ENCODE data around the gene NAB2. TPM values are rescaled to one million over a fixed set of nuclear protein-coding genes. Genes with fewer than 3 reads are reported as not detected.
"Not testable (repeated sequence)": the region's sequence is repeated elsewhere in the genome, so short reads cannot be mapped to it uniquely, and the experiment has no call there.

The NAB2 gene
- total RNA-seq, 6 experiments from 2014 or later = 37.9 to 48.1 (median 44.8) TPM

DNA sequence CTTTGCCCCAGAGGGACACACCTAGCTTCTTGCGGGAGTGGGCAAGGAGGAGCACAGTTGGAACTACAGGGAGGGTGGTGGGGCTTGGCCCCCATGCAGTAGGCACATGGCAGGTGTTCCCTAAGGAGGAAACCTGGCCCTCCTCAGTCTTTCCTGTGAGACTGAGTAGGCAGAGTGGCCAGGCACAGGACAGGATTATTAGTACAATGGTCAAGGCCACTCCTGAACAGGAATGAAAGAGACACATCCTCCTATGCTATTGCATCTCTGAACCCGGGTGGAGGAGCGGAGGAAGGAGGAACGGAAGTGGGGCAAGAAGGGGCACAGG, 39.8 kb upstream of the NAB2 start:
- Mint-ChIP-seq H3K27me3 (ENCODE audit: insufficient read depth) (peaks cover 10% of the 10 kb centered on the region), H3K9me3 (no peaks in the 10 kb centered on the region), H3K36me3 (ENCODE audit: low read depth) (peaks cover 4% of the 10 kb centered on the region; the same call in 1 of the 2 replicates), H3K4me1 (ENCODE audit: low read depth) (peaks cover 44% of the 10 kb centered on the region), H3K27ac (no peak overlapping the region), H3K4me3 (no peak overlapping the region)
- TF ChIP-seq, protein P1, sequence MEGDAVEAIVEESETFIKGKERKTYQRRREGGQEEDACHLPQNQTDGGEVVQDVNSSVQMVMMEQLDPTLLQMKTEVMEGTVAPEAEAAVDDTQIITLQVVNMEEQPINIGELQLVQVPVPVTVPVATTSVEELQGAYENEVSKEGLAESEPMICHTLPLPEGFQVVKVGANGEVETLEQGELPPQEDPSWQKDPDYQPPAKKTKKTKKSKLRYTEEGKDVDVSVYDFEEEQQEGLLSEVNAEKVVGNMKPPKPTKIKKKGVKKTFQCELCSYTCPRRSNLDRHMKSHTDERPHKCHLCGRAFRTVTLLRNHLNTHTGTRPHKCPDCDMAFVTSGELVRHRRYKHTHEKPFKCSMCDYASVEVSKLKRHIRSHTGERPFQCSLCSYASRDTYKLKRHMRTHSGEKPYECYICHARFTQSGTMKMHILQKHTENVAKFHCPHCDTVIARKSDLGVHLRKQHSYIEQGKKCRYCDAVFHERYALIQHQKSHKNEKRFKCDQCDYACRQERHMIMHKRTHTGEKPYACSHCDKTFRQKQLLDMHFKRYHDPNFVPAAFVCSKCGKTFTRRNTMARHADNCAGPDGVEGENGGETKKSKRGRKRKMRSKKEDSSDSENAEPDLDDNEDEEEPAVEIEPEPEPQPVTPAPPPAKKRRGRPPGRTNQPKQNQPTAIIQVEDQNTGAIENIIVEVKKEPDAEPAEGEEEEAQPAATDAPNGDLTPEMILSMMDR (IDR thresholded peaks at IDR 0.05) = no peak
- DNase-seq = no peak

DNA sequence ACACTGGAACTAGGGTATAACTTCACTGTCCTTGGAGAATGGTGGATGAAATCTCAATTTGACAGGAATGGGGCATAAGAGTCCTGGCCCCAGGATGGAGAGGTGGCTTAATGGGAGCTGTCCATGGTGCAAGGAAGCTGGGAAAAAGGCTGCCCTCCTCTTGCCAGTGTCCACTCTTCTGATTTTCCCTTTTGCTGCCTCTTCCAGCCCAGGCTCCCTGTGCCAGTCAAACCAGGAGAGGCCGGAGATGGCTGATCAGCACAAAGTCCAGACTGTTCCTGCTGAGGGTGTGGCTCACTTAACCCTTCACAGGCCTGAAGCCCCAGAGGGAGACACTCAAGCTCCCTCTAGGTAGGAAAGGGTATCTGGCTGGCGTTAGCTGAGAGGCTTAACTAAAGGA, 39.0 kb upstream of the NAB2 start, which contains the start of gene MYO1A:
TSS of gene MYO1A (minus strand) at position 240 of the 400 bp plus-strand sequence. CDS start 1,806 bp downstream, outside the sequence.
- DNase-seq = peak; percentile 15
- peaks cover 5% of the 10 kb centered on the region; the same call in 1 of the 2 replicates for H3K36me3 Mint-ChIP-seq (ENCODE audit: low read depth)
- H3K27ac Mint-ChIP-seq = no peak within 1 kb of the TSS
- no peaks in the 10 kb centered on the region for H3K9me3 Mint-ChIP-seq
- no peak within 1 kb of the TSS for H3K4me3 Mint-ChIP-seq
- H3K27me3 Mint-ChIP-seq (ENCODE audit: insufficient read depth) = peaks cover 10% of the 10 kb centered on the region
- TF ChIP-seq, protein P1 (IDR thresholded peaks at IDR 0.05) = no peak
- peaks cover 40% of the 10 kb centered on the region for H3K4me1 Mint-ChIP-seq (ENCODE audit: low read depth)

DNA sequence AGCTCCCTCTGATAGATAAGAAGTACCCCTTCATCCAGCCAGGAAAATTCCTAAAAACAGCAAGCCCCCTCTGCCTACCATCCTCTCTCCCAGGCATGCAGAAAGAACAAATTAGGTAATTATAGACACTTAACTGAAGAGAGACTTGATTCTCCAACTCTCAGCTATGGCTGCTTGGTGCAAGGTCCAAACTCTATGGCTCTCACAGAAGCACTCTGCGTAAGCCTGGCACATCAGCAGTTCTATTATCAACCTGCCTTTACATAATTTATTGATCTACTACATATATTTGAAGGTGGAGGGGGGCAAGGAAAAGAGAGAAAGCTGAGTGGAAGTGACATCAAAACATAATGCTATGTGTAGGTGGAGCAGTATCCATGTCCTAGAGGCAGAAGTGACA, 37.9 kb upstream of the NAB2 start:
- H3K9me3 Mint-ChIP-seq = no peaks in the 10 kb centered on the region
- H3K36me3 Mint-ChIP-seq (ENCODE audit: low read depth) = peaks cover 5% of the 10 kb centered on the region; the same call in 1 of the 2 replicates
- H3K27me3 Mint-ChIP-seq (ENCODE audit: insufficient read depth) = peaks cover 5% of the 10 kb centered on the region
- no peak overlapping the region for H3K4me3 Mint-ChIP-seq
- TF ChIP-seq, protein P1 (IDR thresholded peaks at IDR 0.05) = no peak
- peaks cover 30% of the 10 kb centered on the region for H3K4me1 Mint-ChIP-seq (ENCODE audit: low read depth)
- no peak for DNase-seq
- no peak overlapping the region for H3K27ac Mint-ChIP-seq

DNA sequence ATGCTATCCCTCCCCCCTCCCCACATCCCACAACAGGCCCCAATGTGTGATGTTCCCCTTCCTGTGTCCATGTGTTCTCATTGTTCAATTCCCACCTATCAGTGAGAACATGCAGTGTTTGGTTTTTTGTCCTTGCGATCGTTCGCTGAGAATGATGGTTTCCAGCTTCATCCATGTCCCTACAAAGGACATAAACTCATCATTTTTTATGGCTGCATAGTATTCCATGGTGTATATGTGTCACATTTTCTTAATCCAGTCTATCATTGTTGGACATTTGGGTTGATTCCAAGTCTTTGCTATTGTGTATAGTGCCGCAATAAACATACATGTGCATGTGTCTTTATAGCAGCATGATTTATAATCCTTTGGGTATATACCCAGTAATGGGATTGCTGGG, 35.8 kb upstream of the NAB2 start:
- DNase-seq = not testable (repeated sequence)

DNA sequence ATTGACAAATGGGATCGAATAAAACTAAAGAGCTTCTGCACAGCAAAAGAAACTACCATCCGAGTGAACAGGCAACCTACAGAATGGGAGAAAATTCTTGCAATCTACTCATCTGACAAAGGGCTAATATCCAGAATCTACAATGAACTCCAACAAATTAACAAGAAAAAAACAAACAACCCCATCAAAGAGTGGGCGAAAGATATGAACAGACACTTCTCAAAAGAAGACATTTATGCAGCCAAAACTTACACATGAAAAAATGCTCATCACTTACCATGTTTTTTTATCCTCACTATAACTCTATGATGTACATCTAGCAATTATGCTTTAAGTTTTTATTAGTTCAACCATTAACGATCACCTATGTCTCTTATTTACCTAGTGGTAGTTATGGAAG, 35.0 kb upstream of the NAB2 start:
- not testable (repeated sequence) for H3K27me3 Mint-ChIP-seq (ENCODE audit: insufficient read depth); H3K27ac Mint-ChIP-seq; H3K4me1 Mint-ChIP-seq (ENCODE audit: low read depth); H3K9me3 Mint-ChIP-seq; DNase-seq; H3K4me3 Mint-ChIP-seq
- H3K36me3 Mint-ChIP-seq (ENCODE audit: low read depth) = peaks cover 21% of the 10 kb centered on the region

More for the DNA sequence above, 35.8 kb upstream of the NAB2 start:
- peaks cover 13% of the 10 kb centered on the region for H3K36me3 Mint-ChIP-seq (ENCODE audit: low read depth)
- not testable (repeated sequence) for H3K27me3 Mint-ChIP-seq (ENCODE audit: insufficient read depth); H3K9me3 Mint-ChIP-seq; H3K27ac Mint-ChIP-seq; H3K4me1 Mint-ChIP-seq (ENCODE audit: low read depth); H3K4me3 Mint-ChIP-seq

DNA sequence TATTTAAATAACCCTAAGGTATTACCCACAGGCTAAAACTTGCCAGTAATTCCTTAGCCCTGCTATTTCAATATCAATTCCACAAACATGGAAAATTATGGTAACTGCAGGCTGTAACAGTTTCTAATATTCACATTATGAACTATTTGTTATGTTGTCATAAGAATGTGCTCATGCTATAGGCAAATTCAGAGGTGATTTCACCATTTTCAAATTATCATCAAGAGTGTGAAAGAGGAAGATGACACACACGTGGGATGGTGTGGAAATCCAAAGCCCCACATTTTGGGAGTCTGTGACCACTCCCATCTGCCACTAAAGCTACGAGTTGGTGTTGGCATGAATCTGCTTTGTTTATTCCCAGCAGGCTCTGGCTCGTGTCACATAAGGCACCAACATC, 33.1 kb upstream of the NAB2 start:
- peaks cover 22% of the 10 kb centered on the region for H3K36me3 Mint-ChIP-seq (ENCODE audit: low read depth)
- H3K4me1 Mint-ChIP-seq (ENCODE audit: low read depth) = no peaks in the 10 kb centered on the region
- H3K27me3 Mint-ChIP-seq (ENCODE audit: insufficient read depth) = no peaks in the 10 kb centered on the region
- TF ChIP-seq, protein P1 (IDR thresholded peaks at IDR 0.05) = no peak
- H3K4me3 Mint-ChIP-seq = no peak overlapping the region
- DNase-seq = no peak
- no peak overlapping the region for H3K27ac Mint-ChIP-seq
- H3K9me3 Mint-ChIP-seq = no peaks in the 10 kb centered on the region
